CD4-positive, alpha-beta T cell (primary cell): Measurements from ENCODE around the gene FLT4. TPM values are rescaled to one million over a fixed set of nuclear protein-coding genes. Genes with fewer than 3 reads are reported as not detected.

Experiments used
- ATAC-seq: fragments of 200-7000 bp; cut with Tn5 transposase; one replicate; pipeline ENCODE4 v1.10.0; 2022; ENCODE audit warnings: mild to moderate bottlenecking; ENCODE audit not compliant: poor library complexity
- CTCF ChIA-PET: fragments of 350-600 bp; sonication (Branson Sonifier 250); formaldehyde crosslinking; loops from one replicate; lab custom pipeline; 2021; ENCODE audit warnings: antibody characterized with exemption, inconsistent platforms; lab: Charles Lee
- POLR2A ChIA-PET: fragments of 350-600 bp; sonication (Branson Sonifier 250); formaldehyde crosslinking; loops from one replicate; lab custom pipeline; 2021; ENCODE audit warnings: antibody characterized with exemption, inconsistent platforms; lab: Charles Lee
- DNase-seq, 14 experiments: peaks; one replicate each; pipeline ENCODE4 v3.0.0-alpha.2; 2013 to 2020; ENCODE audit warnings: mixed read lengths in 2 of 14
- H3K27ac ChIP-seq, 2 donors: one replicate each; pipeline versions ENCODE4 v1.5.1 to v1.7.0; 2013; ENCODE audit warnings: low read length in 2 of 2, low read depth in 1 of 2, mild to moderate bottlenecking in 1 of 2
- H3K27me3 ChIP-seq, 2 experiments: 1 replicate in 1 of 2; 2 replicates in 1 of 2; pipeline versions ENCODE4 v1.6.1 to v1.7.0; 2013; ENCODE audit warnings: low read length in 2 of 2, control low read depth in 1 of 2, mild to moderate bottlenecking in 1 of 2, moderate library complexity in 1 of 2; ENCODE audit not compliant: insufficient read depth in 2 of 2, control insufficient read depth in 1 of 2
- H3K36me3 ChIP-seq: one replicate; pipeline ENCODE4 v1.6.1; 2013; ENCODE audit warnings: low read length, control low read depth; ENCODE audit not compliant: insufficient read depth
- H3K4me1 ChIP-seq: one replicate; pipeline ENCODE4 v1.6.1; 2013; ENCODE audit warnings: low read length, control low read depth; ENCODE audit not compliant: insufficient read depth
- H3K4me3 ChIP-seq: one replicate; pipeline ENCODE4 v1.5.1; 2013; ENCODE audit warnings: mild to moderate bottlenecking, low read length, moderate library complexity
- H3K9me3 ChIP-seq, 2 experiments: 1 replicate in 1 of 2; 2 replicates in 1 of 2; pipeline versions ENCODE4 v1.6.1 to v1.7.0; 2013; ENCODE audit warnings: low read length in 2 of 2, mild to moderate bottlenecking in 2 of 2, control low read depth in 1 of 2, moderate library complexity in 1 of 2; ENCODE audit not compliant: control insufficient read depth in 1 of 2, insufficient read depth in 1 of 2
- H3K27ac Mint-ChIP-seq: one replicate; pipeline ENCODE4 v1.8.0; 2020; ENCODE audit warnings: mixed read lengths
- H3K27me3 Mint-ChIP-seq: one replicate; pipeline ENCODE4 v1.8.0; 2021; ENCODE audit warnings: mixed read lengths
- H3K36me3 Mint-ChIP-seq: one replicate; pipeline ENCODE4 v1.8.0; 2021; ENCODE audit warnings: low read depth, mixed read lengths
- H3K4me1 Mint-ChIP-seq: one replicate; pipeline ENCODE4 v1.8.0; 2021; ENCODE audit warnings: low read depth, mixed read lengths
- H3K4me3 Mint-ChIP-seq: one replicate; pipeline ENCODE4 v1.8.0; 2020; ENCODE audit warnings: mild to moderate bottlenecking, mixed read lengths
- H3K9me3 Mint-ChIP-seq: one replicate; pipeline ENCODE4 v1.8.0; 2020; ENCODE audit warnings: mixed read lengths
- CTCF ChIP-seq: fragments of 200-600 bp; IDR thresholded peaks from one replicate; pipeline ENCODE4 v1.8.0; 2022; ENCODE audit warnings: antibody characterized with exemption, mild to moderate bottlenecking
- intact Hi-C, 2 experiments: fragments of 100-400 bp; cut with DNase I in 1 of 2; cut with micrococcal nuclease in 1 of 2; formaldehyde crosslinking; loops; one replicate each; pipeline versions ENCODE4 v1.15.1 to v1.9.0; 2023 to 2025; cut with DNase I, micrococcal nuclease
- total RNA-seq, 174 experiments: library from RNA in 2 of 174; stranded (reverse) in 2 of 174; gene quantifications; one replicate each; pipeline ENCODE4 v1.2.3 and lab custom pipeline; 2021 to 2026

The FLT4 gene
- total RNA-seq, 2 experiments from 2014 or later, result 2.3 to 2.5 TPM

DNA sequence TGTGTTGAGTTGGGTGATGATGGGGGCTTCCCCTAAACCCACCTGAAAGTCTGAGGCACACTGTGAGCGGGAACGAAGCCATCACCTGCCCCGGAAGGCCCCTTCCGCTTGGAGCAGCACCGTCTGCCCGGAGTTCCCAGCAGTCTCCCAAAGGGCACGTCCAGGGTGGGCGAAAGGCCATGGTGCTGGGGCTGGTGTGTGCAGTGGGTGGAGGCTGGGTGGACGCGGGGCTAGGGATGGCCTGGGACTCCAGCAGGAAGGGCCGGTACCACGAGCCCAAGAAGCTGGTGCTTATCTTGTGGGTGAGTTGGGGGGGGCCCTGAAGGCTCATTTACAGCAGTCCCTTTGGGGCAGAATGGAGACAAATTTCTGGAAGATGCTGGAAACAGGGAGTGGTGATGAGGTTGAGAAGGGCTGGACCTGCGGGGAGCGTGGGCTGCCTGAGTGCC lies 4.6 kb downstream of the FLT4 start:
- H3K9me3 ChIP-seq, result peaks cover 0 to under 1% of the 10 kb centered on the region in 2 experiments
- no peaks in the 10 kb centered on the region for H3K36me3 ChIP-seq
- peaks cover 0 to 5% of the 10 kb centered on the region in 2 experiments for H3K27me3 ChIP-seq
- H3K4me1 ChIP-seq, result peaks cover 3% of the 10 kb centered on the region
- peaks cover 3% of the 10 kb centered on the region for H3K4me1 Mint-ChIP-seq
- TF ChIP-seq CTCF, result no peak
- no peak overlapping the region for H3K4me3 Mint-ChIP-seq
- no peaks in the 10 kb centered on the region for H3K36me3 Mint-ChIP-seq
- ChIA-PET CTCF (no interaction called here), POLR2A (no interaction called here)
- DNase-seq (peak in 1 of 14 experiments; percentile 8), ATAC-seq (no peak)
- H3K27me3 Mint-ChIP-seq, result peaks cover 33% of the 10 kb centered on the region
- H3K4me3 ChIP-seq, result no peak overlapping the region
- H3K27ac Mint-ChIP-seq, result no peak overlapping the region
- no peaks in the 10 kb centered on the region for H3K9me3 Mint-ChIP-seq
- no peak overlapping the region for H3K27ac ChIP-seq
- intact Hi-C loops, result no loop called here

- DNase-seq, result no peak
Measured at GRCh38 chr5:180644129-180644824, 5.1 kb downstream of the FLT4 start.

DNA sequence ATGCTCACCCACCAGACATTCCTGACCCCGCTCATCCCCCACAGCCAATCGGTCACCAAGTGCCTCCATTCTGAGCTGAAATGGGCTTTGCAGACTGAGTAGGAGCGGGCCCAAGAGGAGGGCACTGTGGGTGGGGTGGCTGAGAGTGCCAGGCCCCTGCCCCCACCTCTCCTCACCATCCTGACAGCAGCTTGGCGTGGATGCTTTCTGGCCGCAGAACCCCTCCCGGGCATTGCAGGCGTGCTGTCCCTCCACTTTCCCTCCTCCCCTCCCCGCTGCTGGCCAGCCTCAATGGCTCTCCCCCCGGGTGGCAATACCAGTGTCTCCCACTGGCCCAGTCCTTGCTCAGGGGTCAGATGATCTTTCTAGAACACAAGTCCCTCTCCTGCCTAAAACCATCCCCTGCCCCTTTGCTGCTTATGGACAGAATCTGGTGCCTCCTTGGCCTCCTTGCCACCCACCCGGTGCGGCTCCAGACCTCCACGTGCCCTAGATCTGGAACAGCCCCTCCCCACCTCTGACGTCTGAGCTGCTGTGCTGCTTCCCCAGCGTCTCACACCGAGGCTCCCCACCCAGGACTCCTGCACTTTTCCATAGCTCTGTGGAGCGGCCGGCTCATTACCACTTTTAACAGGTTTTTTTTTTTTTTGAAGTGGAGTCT lies 6.1 kb downstream of the FLT4 start:
- no peaks in the 10 kb centered on the region for H3K36me3 ChIP-seq
- peaks cover 0 to 2% of the 10 kb centered on the region in 2 experiments for H3K27me3 ChIP-seq
- intact Hi-C loops, result no loop called here
- no peak overlapping the region for H3K27ac ChIP-seq
- TF ChIP-seq CTCF, result no peak
- ChIA-PET POLR2A (no interaction called here), CTCF (no interaction called here)
- H3K4me1 Mint-ChIP-seq, result no peaks in the 10 kb centered on the region
- H3K4me1 ChIP-seq, result no peaks in the 10 kb centered on the region
- no peak overlapping the region for H3K27ac Mint-ChIP-seq
- DNase-seq (no peak), ATAC-seq (no peak)
- peaks cover 0 to 3% of the 10 kb centered on the region in 2 experiments for H3K9me3 ChIP-seq
- H3K36me3 Mint-ChIP-seq, result no peaks in the 10 kb centered on the region
- no peaks in the 10 kb centered on the region for H3K9me3 Mint-ChIP-seq
- no peak overlapping the region for H3K4me3 Mint-ChIP-seq
- H3K27me3 Mint-ChIP-seq, result peaks cover 27% of the 10 kb centered on the region
- no peak overlapping the region for H3K4me3 ChIP-seq

More at GRCh38 chr5:180644129-180644824, 5.1 kb downstream of the FLT4 start:
- Histone ChIP-seq H3K36me3 (no peaks in the 10 kb centered on the region), H3K9me3 (peaks cover 0 to 3% of the 10 kb centered on the region in 2 experiments), H3K27me3 (peaks cover 0 to 5% of the 10 kb centered on the region in 2 experiments), H3K4me1 (peaks cover 3% of the 10 kb centered on the region), H3K4me3 (no peak overlapping the region), H3K27ac (no peak overlapping the region)
- peak overlapping the region; percentile 45 for H3K4me3 Mint-ChIP-seq
- no peak for ATAC-seq
- no peaks in the 10 kb centered on the region for H3K36me3 Mint-ChIP-seq
- ChIA-PET CTCF (no interaction called here), POLR2A (no interaction called here)
- no peaks in the 10 kb centered on the region for H3K4me1 Mint-ChIP-seq
- H3K27ac Mint-ChIP-seq, result no peak overlapping the region
- intact Hi-C loops, result no loop called here
- TF ChIP-seq CTCF, result no peak
- no peaks in the 10 kb centered on the region for H3K9me3 Mint-ChIP-seq
- peaks cover 30% of the 10 kb centered on the region for H3K27me3 Mint-ChIP-seq
